Type B pancreatic cell (in vitro differentiated cells): ENCODE results near the gene POLR2M. TPM values are rescaled to one million over a fixed set of nuclear protein-coding genes. Genes with fewer than 3 reads are reported as not detected.

ENCODE experiments used
- DNase-seq: peaks from one replicate; pipeline ENCODE4 v3.0.0; 2021; ENCODE audit warnings: mixed read lengths; ENCODE audit not compliant: unreplicated experiment; ENCODE audit errors: extremely low spot score
- H3K27ac Mint-ChIP-seq: 2 replicates; pipeline ENCODE4 v1.8.0; 2021; ENCODE audit warnings: mild to moderate bottlenecking, mixed read lengths
- H3K27me3 Mint-ChIP-seq: 2 replicates; pipeline ENCODE4 v1.8.0; 2021; ENCODE audit warnings: mixed read lengths
- H3K36me3 Mint-ChIP-seq: 2 replicates; pipeline ENCODE4 v1.8.0; 2021; ENCODE audit warnings: mixed read lengths
- H3K4me1 Mint-ChIP-seq: one replicate; pipeline ENCODE4 v1.8.0; 2021; ENCODE audit warnings: mixed read lengths; ENCODE audit not compliant: unreplicated experiment
- H3K4me3 Mint-ChIP-seq: 2 replicates; pipeline ENCODE4 v1.8.0; 2021; ENCODE audit warnings: mild to moderate bottlenecking, mixed read lengths
- H3K9me3 Mint-ChIP-seq: 2 replicates; pipeline ENCODE4 v1.8.0; 2021; ENCODE audit warnings: mixed read lengths
- CTCF ChIP-seq: fragments of 200-600 bp; sonication (generic); conservative IDR thresholded peaks from 2 replicates; pipeline ENCODE4 v1.5.0; 2021; ENCODE audit warnings: antibody characterized with exemption, mild to moderate bottlenecking
- total RNA-seq: library from RNA; stranded (reverse); gene quantifications from 2 replicates; pipeline ENCODE4 v1.2.1, GENCODE V29; 2021; ENCODE audit warnings: low replicate concordance

POLR2M gene
- total RNA-seq, 1 donor from 2014 or later, result 76.4 TPM

- TF ChIP-seq CTCF, result no peak
- no peaks in the 10 kb centered on the region for H3K36me3 Mint-ChIP-seq
- no peaks in the 10 kb centered on the region for H3K27me3 Mint-ChIP-seq
- no peak overlapping the region for H3K4me3 Mint-ChIP-seq
- no peak for DNase-seq
- H3K9me3 Mint-ChIP-seq, result no peaks in the 10 kb centered on the region
- peaks cover 33% of the 10 kb centered on the region for H3K4me1 Mint-ChIP-seq
- no peak overlapping the region for H3K27ac Mint-ChIP-seq
Observed at GRCh38 chr15:57665194-57665593, 41.3 kb upstream of the POLR2M start.

GRCh38 chr15:57665939-57666338, 40.6 kb upstream of the POLR2M start:
- H3K9me3 Mint-ChIP-seq, result no peaks in the 10 kb centered on the region
- no peak for TF ChIP-seq CTCF
- no peaks in the 10 kb centered on the region for H3K27me3 Mint-ChIP-seq
- H3K36me3 Mint-ChIP-seq, result no peaks in the 10 kb centered on the region
- H3K4me1 Mint-ChIP-seq, result peaks cover 33% of the 10 kb centered on the region
- no peak overlapping the region for H3K27ac Mint-ChIP-seq
- H3K4me3 Mint-ChIP-seq, result no peak overlapping the region
- DNase-seq, result no peak

- Mint-ChIP-seq H3K9me3 (no peaks in the 10 kb centered on the region), H3K27ac (peak overlapping the region; percentile 60), H3K4me3 (peak overlapping the region; percentile 26), H3K36me3 (no peaks in the 10 kb centered on the region), H3K4me1 (peaks cover 30% of the 10 kb centered on the region), H3K27me3 (no peaks in the 10 kb centered on the region)
- no peak for DNase-seq
- peak; percentile 54 for TF ChIP-seq CTCF
Observed at GRCh38 chr15:57667171-57667849, 39.2 kb upstream of the POLR2M start.

GRCh38 chr15:57668016-57668415, 38.5 kb upstream of the POLR2M start:
- peaks cover 24% of the 10 kb centered on the region for H3K4me1 Mint-ChIP-seq
- TF ChIP-seq CTCF, result no peak
- no peak for DNase-seq
- H3K9me3 Mint-ChIP-seq, result no peaks in the 10 kb centered on the region
- peak overlapping the region; percentile 26 for H3K4me3 Mint-ChIP-seq
- no peak overlapping the region for H3K27ac Mint-ChIP-seq
- no peaks in the 10 kb centered on the region for H3K36me3 Mint-ChIP-seq
- no peaks in the 10 kb centered on the region for H3K27me3 Mint-ChIP-seq

GRCh38 chr15:57671636-57672035, 34.9 kb upstream of the POLR2M start:
- no peak for DNase-seq
- no peaks in the 10 kb centered on the region for H3K27me3 Mint-ChIP-seq
- H3K4me1 Mint-ChIP-seq, result peaks cover 21% of the 10 kb centered on the region
- H3K4me3 Mint-ChIP-seq, result no peak overlapping the region
- H3K36me3 Mint-ChIP-seq, result no peaks in the 10 kb centered on the region
- no peak for TF ChIP-seq CTCF
- no peak overlapping the region for H3K27ac Mint-ChIP-seq
- H3K9me3 Mint-ChIP-seq, result no peaks in the 10 kb centered on the region
